HepG2 (cell line): Measurements from ENCODE around the gene HEYL. TPM values are rescaled to one million over a fixed set of nuclear protein-coding genes. Genes with fewer than 3 reads are reported as not detected.

ENCODE experiments used
- CSRNP2 ChIP-seq: sonication (generic); formaldehyde crosslinking; conservative IDR thresholded peaks from 2 replicates; pipeline ENCODE4 v1.8.0; 2022; ENCODE audit warnings: low read depth, missing genetic modification reagents
- HMG20B ChIP-seq: conservative IDR thresholded peaks from 2 replicates; pipeline ENCODE4 v1.6.1; 2016; ENCODE audit warnings: missing genetic modification reagents, missing compliant biosample characterization
- KDM3A ChIP-seq: IDR thresholded peaks from 2 replicates; pipeline ENCODE4 v1.6.1; 2018; ENCODE audit warnings: low read depth, missing compliant biosample characterization
- RCOR2 ChIP-seq: IDR thresholded peaks from 2 replicates; pipeline ENCODE4 v1.6.1; 2016; ENCODE audit warnings: missing biosample characterization, missing genetic modification reagents
- RFXANK ChIP-seq: IDR thresholded peaks from 2 replicates; pipeline ENCODE4 v1.6.1; 2016
- XBP1 ChIP-seq: sonication (generic); formaldehyde crosslinking; IDR thresholded peaks from 2 replicates; pipeline ENCODE4 v1.5.0; 2020; ENCODE audit warnings: missing genetic modification reagents
- ZKSCAN5 ChIP-seq: sonication (generic); formaldehyde crosslinking; IDR thresholded peaks from 2 replicates; pipeline ENCODE4 v1.5.1; 2020; ENCODE audit warnings: mild to moderate bottlenecking, missing genetic modification reagents
- ZNF143 ChIP-seq: sonication (generic); formaldehyde crosslinking; IDR thresholded peaks from 2 replicates; pipeline ENCODE4 v1.4.0; 2020; ENCODE audit warnings: missing genetic modification reagents
- ZNF235 ChIP-seq: sonication (generic); formaldehyde crosslinking; IDR thresholded peaks from 2 replicates; pipeline ENCODE4 v1.8.1; 2023; ENCODE audit warnings: mild to moderate bottlenecking, missing genetic modification reagents, borderline replicate concordance
- ZNF253 ChIP-seq: sonication (generic); formaldehyde crosslinking; IDR thresholded peaks from 2 replicates; pipeline ENCODE4 v1.8.0; 2022; ENCODE audit warnings: mild to moderate bottlenecking, missing genetic modification reagents, borderline replicate concordance
- ZNF44 ChIP-seq: sonication (generic); formaldehyde crosslinking; IDR thresholded peaks from 2 replicates; pipeline ENCODE4 v1.5.1; 2020; ENCODE audit warnings: mild to moderate bottlenecking, missing genetic modification reagents
- polyA plus RNA-seq, 8 experiments: library from polyadenylated mRNA; depleted of rRNA in 3 of 8; stranded (reverse) in 7 of 8; unstranded in 1 of 8; fragments of >200 nt; fragmentation: Illumina TruSeq in 4 of 8; extraction: Trizol in 4 of 8; gene quantifications; 2 replicates each; pipeline versions ENCODE4 v1.2.1 to v1.2.3, GENCODE V29; 2011 to 2016; ENCODE audit warnings: low read depth in 4 of 8, missing spikeins in 1 of 8, mixed read lengths in 1 of 8; ENCODE audit not compliant: insufficient read depth in 1 of 8
- total RNA-seq, 5 experiments: library from RNA; depleted of rRNA; stranded (reverse); fragments of >200 nt; fragmentation: Illumina TruSeq; extraction: Trizol; gene quantifications; 2 replicates each; pipeline ENCODE4 v1.2.3, GENCODE V29; 2016; ENCODE audit warnings: low read depth in 1 of 5
- TF ChIP-seq, protein P1 (sequence below): sonication (generic); formaldehyde crosslinking; IDR thresholded peaks from 2 replicates; pipeline ENCODE4 v1.5.1; 2020; ENCODE audit warnings: mild to moderate bottlenecking, moderate library complexity, missing genetic modification reagents

HEYL gene
- total and polyA plus RNA-seq, 2 of the 13 experiments (the other 11 are each of a cell fraction or from before 2014, with no cell fraction given) = 0.03 to 0.04 TPM

DNA sequence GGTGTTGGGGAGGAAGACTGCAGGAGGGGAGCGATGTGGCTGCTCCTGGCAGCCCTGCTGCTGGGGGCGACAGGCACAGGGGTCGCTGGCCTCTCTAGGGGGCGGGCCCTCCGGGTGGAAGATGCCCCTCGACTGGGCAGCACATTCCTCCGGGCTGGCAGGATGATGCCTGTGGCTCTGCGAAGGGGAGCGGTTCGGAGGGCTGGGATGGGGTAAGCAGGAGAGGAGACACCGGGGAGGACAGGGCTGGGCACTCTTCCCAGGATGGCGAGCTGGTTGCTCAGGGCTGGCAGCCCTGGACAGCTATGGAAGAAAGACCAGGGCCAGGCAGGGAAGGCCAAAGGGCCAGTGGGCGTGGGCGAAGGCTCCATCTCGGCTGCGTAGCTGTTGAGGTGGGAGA is 12.8 kb downstream of the HEYL start (continued):
- no peak for TF ChIP-seq RFXANK
- no peak for TF ChIP-seq CSRNP2 (CRISPR knock-in tag)
- no peak for TF ChIP-seq KDM3A (CRISPR knock-in tag)
- TF ChIP-seq, protein P1, sequence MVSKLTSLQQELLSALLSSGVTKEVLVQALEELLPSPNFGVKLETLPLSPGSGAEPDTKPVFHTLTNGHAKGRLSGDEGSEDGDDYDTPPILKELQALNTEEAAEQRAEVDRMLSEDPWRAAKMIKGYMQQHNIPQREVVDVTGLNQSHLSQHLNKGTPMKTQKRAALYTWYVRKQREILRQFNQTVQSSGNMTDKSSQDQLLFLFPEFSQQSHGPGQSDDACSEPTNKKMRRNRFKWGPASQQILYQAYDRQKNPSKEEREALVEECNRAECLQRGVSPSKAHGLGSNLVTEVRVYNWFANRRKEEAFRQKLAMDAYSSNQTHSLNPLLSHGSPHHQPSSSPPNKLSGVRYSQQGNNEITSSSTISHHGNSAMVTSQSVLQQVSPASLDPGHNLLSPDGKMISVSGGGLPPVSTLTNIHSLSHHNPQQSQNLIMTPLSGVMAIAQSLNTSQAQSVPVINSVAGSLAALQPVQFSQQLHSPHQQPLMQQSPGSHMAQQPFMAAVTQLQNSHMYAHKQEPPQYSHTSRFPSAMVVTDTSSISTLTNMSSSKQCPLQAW (CRISPR knock-in tag) = no peak
- TF ChIP-seq ZNF143 (CRISPR knock-in tag) = no peak
- no peak for TF ChIP-seq HMG20B (CRISPR knock-in tag)
- TF ChIP-seq ZNF44 (CRISPR knock-in tag) = no peak
- TF ChIP-seq RCOR2 (CRISPR knock-in tag) = no peak
- TF ChIP-seq ZNF235 (CRISPR knock-in tag) = no peak
- TF ChIP-seq ZKSCAN5 (CRISPR knock-in tag) = no peak
- TF ChIP-seq XBP1 = no peak
- no peak for TF ChIP-seq ZNF253
